GM15510 (cell line): Measurements from ENCODE around the gene DACT3.

Source experiments
- POLR2A ChIP-seq: IDR thresholded peaks from 3 replicates; pipeline ENCODE4 v1.6.1; 2011; ENCODE audit warnings: borderline replicate concordance; ENCODE audit not compliant: insufficient read length; ENCODE audit errors: extremely low read depth

Gene DACT3

GRCh38 chr19:46648961-46649960, 11.7 kb downstream of the DACT3 start:
- no peak for TF ChIP-seq POLR2A

GRCh38 chr19:46648060-46648960, 12.7 kb downstream of the DACT3 start:
- no peak for TF ChIP-seq POLR2A

DNA sequence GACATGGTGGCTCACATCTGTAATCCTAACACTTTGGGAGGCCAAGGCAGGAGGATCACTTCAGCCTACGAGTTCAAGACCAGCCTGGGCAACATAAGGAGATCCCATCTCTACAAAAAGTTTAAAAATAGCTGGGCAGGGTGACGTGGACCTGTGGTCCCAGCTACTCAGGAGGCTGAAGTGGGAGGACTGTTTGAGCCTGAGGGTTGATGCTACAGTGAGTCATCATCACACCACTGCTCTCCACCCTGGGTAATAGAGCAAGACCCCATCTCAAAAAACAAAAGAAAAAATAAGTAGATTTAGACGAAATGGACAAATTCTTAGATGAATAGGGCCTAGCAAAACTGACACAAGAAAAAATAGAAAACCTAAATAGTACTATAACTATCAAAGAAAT, 14.6 kb downstream of the DACT3 start:
- no peak for TF ChIP-seq POLR2A

DNA sequence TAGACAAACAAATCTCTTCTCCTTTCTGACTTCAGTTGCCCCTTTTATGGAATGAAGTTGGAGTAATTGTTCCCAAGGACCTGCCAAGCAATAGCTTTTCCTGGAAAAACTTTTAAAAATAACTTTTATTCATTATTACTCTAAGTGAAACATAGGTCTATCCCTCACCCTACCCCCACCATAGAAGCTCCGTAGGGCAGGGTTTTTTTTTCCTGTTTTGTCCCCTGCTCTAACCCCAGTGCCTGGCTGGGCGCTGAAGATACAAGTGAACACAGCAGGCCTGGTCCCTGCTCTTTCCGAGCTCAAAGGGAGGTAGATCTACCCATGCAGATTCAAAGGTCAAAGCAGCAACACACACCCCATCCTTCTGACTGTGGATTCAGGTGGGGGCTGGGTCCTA, 16.3 kb downstream of the DACT3 start:
- TF ChIP-seq POLR2A = no peak

GRCh38 chr19:46640656-46641055, 20.3 kb downstream of the DACT3 start:
- TF ChIP-seq POLR2A = no peak

GRCh38 chr19:46639358-46640182, 21.4 kb downstream of the DACT3 start:
- no peak for TF ChIP-seq POLR2A

- no peak for TF ChIP-seq POLR2A
Measured at GRCh38 chr19:46637224-46637623, 23.8 kb downstream of the DACT3 start.

- TF ChIP-seq POLR2A = no peak
Measured at GRCh38 chr19:46635920-46636761, 24.8 kb downstream of the DACT3 start, which contains the start of gene GNG8. GNG8 (minus strand) TSS chr19:46636202; CDS start chr19:46634682, 1,520 bp downstream.

- no peak for TF ChIP-seq POLR2A
Measured at GRCh38 chr19:46634656-46635218, 26.2 kb downstream of the DACT3 start.

- no peak for TF ChIP-seq POLR2A
Measured at GRCh38 chr19:46634045-46634655, 26.8 kb downstream of the DACT3 start.

- TF ChIP-seq POLR2A = no peak
Measured at GRCh38 chr19:46633130-46633529, 27.9 kb downstream of the DACT3 start.

DNA sequence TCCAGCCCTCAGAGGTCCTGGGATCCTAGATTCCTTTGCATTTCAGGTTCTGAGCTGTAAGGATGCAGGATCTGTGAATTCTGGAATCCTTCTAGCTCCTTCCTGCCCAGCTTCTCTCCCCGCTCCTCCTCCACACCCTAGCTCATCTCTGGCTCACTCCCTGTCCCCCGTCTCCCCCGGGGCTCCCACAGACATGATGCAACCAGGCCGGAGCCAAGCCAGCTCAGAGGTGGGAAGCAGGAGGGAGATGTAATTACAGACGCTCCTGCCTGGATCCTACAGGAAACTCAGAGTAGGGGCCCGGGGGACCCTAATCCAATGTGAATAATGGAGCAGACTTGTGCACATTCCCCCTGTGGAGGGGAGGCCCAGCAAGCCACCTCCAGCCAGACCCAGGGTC, 29.5 kb downstream of the DACT3 start:
- no peak for TF ChIP-seq POLR2A
